ENCODE measurements around the gene TRMT112.

TRMT112 gene

DNA sequence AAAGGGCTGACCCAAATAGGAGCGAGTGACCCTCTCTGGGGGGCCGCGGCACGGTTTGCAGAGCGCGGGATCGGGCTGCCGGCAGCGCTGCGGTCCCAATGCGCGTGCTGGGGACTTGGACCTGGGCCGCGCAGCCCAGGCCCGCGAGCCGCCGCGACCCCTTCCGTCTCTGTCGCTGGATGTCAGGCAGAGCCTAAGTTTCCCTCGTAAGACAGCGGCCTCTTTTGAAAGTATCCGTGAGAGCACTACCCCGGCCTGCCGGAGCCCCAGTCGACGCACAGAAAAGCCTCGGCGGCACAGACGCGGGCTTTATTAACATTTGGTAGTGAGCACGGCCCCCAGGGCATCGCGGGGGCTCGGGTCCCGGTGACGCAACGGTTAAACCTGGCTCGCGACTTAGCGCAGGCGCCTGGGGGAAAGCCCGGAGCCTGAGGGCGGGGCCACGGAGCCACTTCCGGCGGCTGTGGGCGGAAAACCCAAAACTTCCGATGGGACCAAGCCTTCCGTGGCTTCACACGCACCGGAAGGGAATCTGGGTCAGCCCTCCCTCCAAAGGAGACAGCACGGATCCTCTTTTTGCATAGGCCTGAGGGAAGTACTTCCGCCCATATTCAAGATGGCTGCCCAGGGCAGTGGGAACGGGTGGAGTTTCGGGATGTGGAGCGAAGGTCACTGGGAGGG is 47.7 kb downstream of the TRMT112 start:
- DNase-seq (ENCODE audit: low spot score), result peak; percentile 82

DNA sequence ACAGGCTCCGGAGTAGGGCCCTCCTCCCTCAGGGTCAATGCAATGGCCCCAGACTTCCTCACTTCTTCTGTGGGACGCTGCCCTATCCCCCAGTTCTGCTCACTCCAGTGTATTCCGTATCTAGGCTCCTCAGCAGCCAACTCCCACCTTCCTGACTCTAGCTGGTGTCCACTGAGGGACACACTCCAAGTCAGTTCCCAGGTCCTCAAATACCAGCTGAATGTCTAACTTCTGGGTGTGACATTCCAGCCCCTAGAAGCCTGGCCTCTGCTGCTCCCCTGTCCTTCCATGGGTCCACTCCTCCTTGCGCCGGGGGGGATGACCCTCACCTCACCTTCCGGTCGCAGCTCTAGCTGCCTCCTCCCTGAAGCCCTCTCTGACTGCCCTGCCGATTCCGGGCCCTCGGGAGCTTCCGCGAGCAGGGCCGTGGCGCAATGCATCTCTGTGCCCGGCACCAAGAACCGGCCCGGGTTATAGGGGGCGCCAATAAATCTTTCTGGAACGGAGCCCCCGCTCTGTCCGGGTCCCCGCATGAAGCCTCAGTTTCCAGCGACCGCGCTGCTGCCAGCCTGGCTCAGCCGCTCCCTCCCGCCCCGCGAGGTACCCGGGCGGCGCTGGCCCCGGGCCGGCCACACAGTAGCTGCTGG is 48.3 kb downstream of the TRMT112 start:
- no peak for DNase-seq (ENCODE audit: low spot score)

DNA sequence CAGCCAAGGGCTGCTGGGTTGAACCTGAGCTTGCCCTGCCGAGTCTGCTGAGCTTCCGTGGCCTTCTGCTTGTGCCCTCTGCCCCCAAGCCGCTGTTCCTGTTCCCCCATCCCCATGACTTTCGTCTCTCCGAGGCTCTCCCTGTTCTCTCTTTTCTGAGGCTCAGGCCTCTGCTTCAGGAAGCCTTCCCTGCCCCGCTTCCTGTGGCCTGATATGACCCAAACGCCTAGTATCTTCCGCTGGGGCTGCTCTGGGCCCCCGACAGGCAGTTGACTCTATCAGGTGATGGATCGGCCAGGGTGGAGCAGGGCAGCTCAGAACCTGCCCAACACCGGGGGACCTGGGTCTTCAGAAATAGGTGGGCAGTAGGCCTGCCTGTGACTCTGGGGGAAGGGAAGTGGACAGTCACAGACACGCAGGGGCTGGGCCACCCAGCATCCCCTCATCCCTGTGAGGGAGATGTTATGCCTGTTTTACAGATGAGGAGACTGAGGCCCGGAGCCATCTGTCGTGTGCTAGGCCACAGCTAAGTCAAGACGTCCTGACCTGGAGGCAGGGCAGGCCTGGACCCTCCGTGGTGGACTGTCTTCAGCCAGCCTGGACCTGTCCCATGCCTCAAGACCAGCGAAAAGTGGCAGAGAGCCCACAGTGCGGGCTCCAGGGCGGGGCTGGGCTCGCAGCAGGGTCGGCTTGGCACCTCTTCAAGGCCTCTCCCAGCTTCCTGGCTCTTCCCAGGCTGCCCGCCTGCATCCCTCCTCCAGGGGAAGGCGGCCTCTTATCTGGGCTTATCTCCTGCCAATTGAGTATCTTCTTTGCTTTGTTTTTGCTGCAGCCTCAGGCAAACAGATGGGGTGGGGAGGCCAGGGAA is 49.1 kb downstream of the TRMT112 start:
- no peak for DNase-seq (ENCODE audit: low spot score)

DNA sequence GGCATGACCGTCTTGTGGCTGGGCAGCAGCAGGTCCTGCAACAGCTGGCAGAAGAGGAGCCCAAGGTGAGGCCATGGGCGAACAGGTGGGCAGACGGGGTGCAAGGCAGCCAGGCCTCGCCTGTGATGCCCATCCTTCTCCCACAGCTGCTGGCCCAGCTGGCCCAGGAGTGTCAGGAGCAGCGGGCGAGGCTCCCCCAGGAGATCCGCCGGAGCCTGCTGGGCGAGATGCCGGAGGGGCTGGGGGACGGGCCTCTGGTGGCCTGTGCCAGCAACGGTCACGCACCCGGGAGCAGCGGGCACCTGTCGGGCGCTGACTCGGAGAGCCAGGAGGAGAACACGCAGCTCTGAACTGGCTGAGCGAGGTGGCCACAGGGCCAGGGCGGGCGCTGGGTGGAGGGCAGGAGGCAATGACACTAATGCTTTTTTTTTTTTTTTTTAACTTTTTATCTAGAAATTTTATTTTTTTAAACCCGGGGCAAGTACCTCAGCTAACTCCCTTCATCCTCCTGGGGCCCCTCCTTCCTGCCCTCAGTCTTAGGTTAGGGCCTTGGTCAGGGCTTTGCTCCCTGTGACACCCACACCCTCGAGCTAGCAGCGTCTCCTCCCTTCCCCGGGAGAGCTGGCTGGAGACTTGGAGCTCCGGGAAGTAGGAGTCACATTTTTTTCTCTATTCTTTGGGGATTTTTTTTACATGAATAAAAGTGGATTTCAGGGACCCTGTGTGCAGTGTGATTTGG is 50.0 kb downstream of the TRMT112 start:
- DNase-seq (ENCODE audit: low spot score), result no peak

All from iPS-NIHi11 (cell line).